ENCODE results near the gene GPR17. TPM values are rescaled to one million over a fixed set of nuclear protein-coding genes. Genes with fewer than 3 reads are reported as not detected.

GPR17 gene
- total and polyA plus RNA-seq, 12 donors: 0.22 to 16.5 (median 0.46) TPM; not detected in 4

GRCh38 chr2:127615511-127616166, 30.3 kb upstream of the GPR17 start:
- no peak for DNase-seq
- Histone ChIP-seq H3K4me3 (no peak overlapping the region), H3K9me3 (peaks cover 0 to 32% (median 11%) of the 10 kb centered on the region in 11 donors), H3K4me1 (no peaks in the 10 kb centered on the region), H3K27me3 (no peaks in the 10 kb centered on the region), H3K36me3 (no peaks in the 10 kb centered on the region), H3K27ac (no peak overlapping the region)
- TF ChIP-seq CTCF (IDR thresholded peaks at IDR 0.05): no peak
- WGBS, 2 donors: 82 to 85% methylated on average over 18 of the region's 18 CpGs
- intact Hi-C loops (cut with DNase I): no loop called here
- ATAC-seq: no peak

GRCh38 chr2:127618551-127619202, 27.3 kb upstream of the GPR17 start:
- peaks cover 0 to 4% (median 0%) of the 10 kb centered on the region in 7 donors for H3K27me3 ChIP-seq
- ATAC-seq: no peak
- no peaks in the 10 kb centered on the region for H3K4me1 ChIP-seq
- no peak overlapping the region for H3K4me3 ChIP-seq
- H3K27ac ChIP-seq: no peak overlapping the region
- no peak for DNase-seq
- no peaks in the 10 kb centered on the region for H3K36me3 ChIP-seq
- WGBS, 2 donors: 77 to 81% methylated on average over 7 of the region's 7 CpGs
- intact Hi-C loops (cut with DNase I): no loop called here
- no peak for TF ChIP-seq CTCF (IDR thresholded peaks at IDR 0.05)
- H3K9me3 ChIP-seq: peaks cover 0 to 5% (median 2%) of the 10 kb centered on the region in 11 donors

GRCh38 chr2:127619203-127619590, 26.8 kb upstream of the GPR17 start:
- Histone ChIP-seq H3K27me3 (peaks cover 0 to 4% (median 0%) of the 10 kb centered on the region in 7 donors), H3K36me3 (no peaks in the 10 kb centered on the region), H3K27ac (no peak overlapping the region), H3K9me3 (no peaks in the 10 kb centered on the region), H3K4me3 (no peak overlapping the region), H3K4me1 (no peaks in the 10 kb centered on the region)
- DNase-seq (no peak), ATAC-seq (no peak)
- WGBS, 2 donors: 93 to 96% methylated on average over 6 of the region's 6 CpGs
- intact Hi-C loops (cut with DNase I): no loop called here
- no peak for TF ChIP-seq CTCF (IDR thresholded peaks at IDR 0.05)

- no peaks in the 10 kb centered on the region for H3K4me1 ChIP-seq
- no peak for ATAC-seq
- peaks cover 0 to 9% (median 0%) of the 10 kb centered on the region in 7 donors for H3K27me3 ChIP-seq
- no peak overlapping the region for H3K27ac ChIP-seq
- H3K9me3 ChIP-seq: no peaks in the 10 kb centered on the region
- 80 to 86% methylated on average over 16 of the region's 16 CpGs for WGBS, 2 donors
- H3K4me3 ChIP-seq: no peak overlapping the region
- no peaks in the 10 kb centered on the region for H3K36me3 ChIP-seq
- TF ChIP-seq CTCF (IDR thresholded peaks at IDR 0.05): no peak
- DNase-seq: peak in 1 of 2 donors; percentile 1
- intact Hi-C loops (cut with DNase I): no loop called here
Observed at GRCh38 chr2:127619877-127620705, 25.9 kb upstream of the GPR17 start.
